ENCODE results near the gene KBTBD12.

KBTBD12 gene

DNA sequence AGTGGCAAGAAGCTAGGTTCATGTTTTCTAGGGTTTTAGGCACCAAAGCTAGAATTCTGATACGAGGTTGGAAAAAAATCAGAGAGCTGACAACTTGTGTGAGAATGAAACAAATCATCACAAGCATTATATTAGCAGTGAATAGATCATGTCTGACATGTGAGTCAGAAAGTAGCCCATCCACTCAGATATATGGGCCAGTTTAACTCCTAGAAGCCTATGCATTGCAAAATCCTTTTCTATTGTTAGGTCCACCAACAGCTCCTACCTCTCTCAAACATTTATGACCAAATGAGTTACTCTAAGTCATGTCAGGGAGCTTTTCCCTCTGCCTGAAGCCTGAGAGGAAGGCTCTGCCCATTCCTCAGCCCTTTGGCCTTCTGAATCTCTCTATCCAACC is 44.0 kb downstream of the KBTBD12 start:
- no peak for FAIRE-seq
- no peak for DNase-seq (ENCODE audit: insufficient read length, low spot score)
- TF ChIP-seq PAX5 (IDR thresholded peaks at IDR 0.05; ENCODE audit: insufficient read depth, low read length, severe bottlenecking) (no peak), SPI1 (IDR thresholded peaks at IDR 0.05; ENCODE audit: low read depth, low read length) (no peak), TAF1 (IDR thresholded peaks at IDR 0.05; ENCODE audit: low read depth, low read length) (no peak), POLR2A (IDR thresholded peaks at IDR 0.05; ENCODE audit: low read depth, low read length) (no peak), POLR2AphosphoS5 (IDR thresholded peaks at IDR 0.05; ENCODE audit: low read depth, low read length) (no peak), POU2F2 (IDR thresholded peaks at IDR 0.05; ENCODE audit: low read depth, low read length) (no peak)

DNA sequence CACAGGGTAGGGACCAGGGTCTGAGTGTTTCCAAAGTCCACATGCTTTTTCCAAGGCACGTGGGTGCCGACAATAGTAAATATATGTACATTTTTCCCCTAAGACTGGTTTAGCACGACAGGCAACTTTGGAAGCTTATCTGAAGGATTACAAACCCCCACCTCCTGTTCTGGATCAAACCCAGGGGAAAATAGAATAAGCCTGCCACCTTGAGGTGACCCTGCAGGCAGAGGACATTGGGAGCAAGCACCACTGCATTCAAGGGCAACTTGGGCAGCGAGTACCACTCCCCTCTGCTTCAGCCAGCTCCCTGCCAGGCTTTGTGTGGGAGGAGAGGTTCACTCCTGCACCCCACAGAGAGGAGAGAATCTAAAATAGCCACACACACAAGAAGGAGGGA is 44.8 kb downstream of the KBTBD12 start:
- DNase-seq (ENCODE audit: insufficient read length, low spot score) (no peak), FAIRE-seq (peak; percentile 65)
- TF ChIP-seq SPI1 (IDR thresholded peaks at IDR 0.05; ENCODE audit: low read depth, low read length) (no peak), POLR2A (IDR thresholded peaks at IDR 0.05; ENCODE audit: low read depth, low read length) (no peak), PAX5 (IDR thresholded peaks at IDR 0.05; ENCODE audit: insufficient read depth, low read length, severe bottlenecking) (no peak), POU2F2 (IDR thresholded peaks at IDR 0.05; ENCODE audit: low read depth, low read length) (no peak), POLR2AphosphoS5 (IDR thresholded peaks at IDR 0.05; ENCODE audit: low read depth, low read length) (no peak), TAF1 (IDR thresholded peaks at IDR 0.05; ENCODE audit: low read depth, low read length) (no peak)

DNA sequence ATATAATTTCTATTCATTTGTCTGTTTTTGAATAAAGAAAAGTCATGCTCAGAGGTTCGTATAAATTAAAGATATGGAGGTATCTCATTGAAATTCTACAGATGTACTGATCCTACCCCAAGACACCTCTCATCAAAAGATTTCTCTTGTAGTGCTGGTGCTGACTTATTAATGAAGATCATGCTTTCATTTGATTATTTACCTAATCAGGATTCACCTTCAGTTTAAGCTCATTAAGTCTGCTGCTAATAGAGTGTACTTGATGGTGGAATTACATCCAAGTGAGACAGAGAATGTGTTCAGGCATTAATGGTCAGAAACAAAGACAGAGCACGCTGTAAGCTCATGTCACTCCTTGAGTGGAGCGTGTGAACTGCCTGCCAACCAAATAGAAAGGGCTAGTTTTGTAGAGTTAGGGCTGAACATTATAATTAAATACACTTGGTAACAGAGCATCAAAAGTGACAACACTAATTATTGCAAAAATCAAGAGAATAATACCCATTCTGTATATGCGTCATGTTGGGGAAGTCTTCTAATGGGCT is 45.5 kb downstream of the KBTBD12 start:
- DNase-seq (ENCODE audit: insufficient read length, low spot score) (no peak), FAIRE-seq (peak; percentile 13)
- TF ChIP-seq TAF1 (IDR thresholded peaks at IDR 0.05; ENCODE audit: low read depth, low read length) (no peak), PAX5 (IDR thresholded peaks at IDR 0.05; ENCODE audit: insufficient read depth, low read length, severe bottlenecking) (no peak), POLR2A (IDR thresholded peaks at IDR 0.05; ENCODE audit: low read depth, low read length) (no peak), SPI1 (IDR thresholded peaks at IDR 0.05; ENCODE audit: low read depth, low read length) (no peak), POU2F2 (IDR thresholded peaks at IDR 0.05; ENCODE audit: low read depth, low read length) (no peak), POLR2AphosphoS5 (IDR thresholded peaks at IDR 0.05; ENCODE audit: low read depth, low read length) (no peak)

DNA sequence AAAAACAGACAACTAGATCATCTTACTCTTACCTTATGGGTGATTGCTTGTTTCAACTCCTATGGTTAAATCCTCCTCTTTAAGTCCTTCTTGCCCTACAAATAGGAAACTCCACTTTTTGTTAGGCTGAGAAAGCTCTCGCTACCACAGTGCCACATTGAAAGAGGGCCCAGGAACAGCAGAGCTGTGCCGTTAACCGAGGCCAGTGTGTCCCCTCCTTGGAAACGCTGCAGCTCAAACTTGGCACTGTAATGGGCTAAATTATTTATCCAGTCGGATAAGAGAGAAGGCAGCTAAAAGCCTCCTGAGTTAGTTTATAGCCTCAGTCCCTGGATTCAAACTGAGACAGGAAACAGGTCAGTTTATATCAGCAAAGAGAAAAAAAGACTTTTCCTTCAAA is 46.1 kb downstream of the KBTBD12 start:
- FAIRE-seq (no peak), DNase-seq (ENCODE audit: insufficient read length, low spot score) (no peak)
- TF ChIP-seq POLR2AphosphoS5 (IDR thresholded peaks at IDR 0.05; ENCODE audit: low read depth, low read length): no peak
- TF ChIP-seq PAX5 (IDR thresholded peaks at IDR 0.05; ENCODE audit: insufficient read depth, low read length, severe bottlenecking): no peak
- no peak for TF ChIP-seq SPI1 (IDR thresholded peaks at IDR 0.05; ENCODE audit: low read depth, low read length)
- no peak for TF ChIP-seq TAF1 (IDR thresholded peaks at IDR 0.05; ENCODE audit: low read depth, low read length)
- TF ChIP-seq POLR2A (IDR thresholded peaks at IDR 0.05; ENCODE audit: low read depth, low read length): no peak
- TF ChIP-seq POU2F2 (IDR thresholded peaks at IDR 0.05; ENCODE audit: low read depth, low read length): no peak

DNA sequence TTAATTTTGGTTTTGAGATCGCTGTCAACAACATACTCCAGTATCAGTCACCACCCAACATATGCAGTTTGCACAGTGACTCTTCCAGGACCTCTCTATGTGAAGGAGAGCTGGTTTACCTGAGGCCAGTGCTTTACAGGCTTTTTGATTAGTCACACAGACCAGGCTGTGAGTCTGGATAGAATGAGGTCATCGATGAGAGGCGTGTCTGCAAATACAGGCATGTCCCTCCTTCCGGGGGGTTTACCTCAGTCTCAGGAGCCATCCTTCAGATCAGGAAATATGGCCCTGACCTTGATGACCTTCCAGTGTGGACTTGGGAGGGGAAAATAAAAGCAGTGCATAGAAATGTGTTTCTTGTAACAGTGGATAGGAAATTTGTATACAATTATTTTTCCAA is 46.9 kb downstream of the KBTBD12 start:
- TF ChIP-seq SPI1 (IDR thresholded peaks at IDR 0.05; ENCODE audit: low read depth, low read length): no peak
- no peak for TF ChIP-seq POU2F2 (IDR thresholded peaks at IDR 0.05; ENCODE audit: low read depth, low read length)
- TF ChIP-seq PAX5 (IDR thresholded peaks at IDR 0.05; ENCODE audit: insufficient read depth, low read length, severe bottlenecking): no peak
- TF ChIP-seq POLR2AphosphoS5 (IDR thresholded peaks at IDR 0.05; ENCODE audit: low read depth, low read length): no peak
- TF ChIP-seq TAF1 (IDR thresholded peaks at IDR 0.05; ENCODE audit: low read depth, low read length): no peak
- no peak for TF ChIP-seq POLR2A (IDR thresholded peaks at IDR 0.05; ENCODE audit: low read depth, low read length)
- no peak for FAIRE-seq
- no peak for DNase-seq (ENCODE audit: insufficient read length, low spot score)

DNA sequence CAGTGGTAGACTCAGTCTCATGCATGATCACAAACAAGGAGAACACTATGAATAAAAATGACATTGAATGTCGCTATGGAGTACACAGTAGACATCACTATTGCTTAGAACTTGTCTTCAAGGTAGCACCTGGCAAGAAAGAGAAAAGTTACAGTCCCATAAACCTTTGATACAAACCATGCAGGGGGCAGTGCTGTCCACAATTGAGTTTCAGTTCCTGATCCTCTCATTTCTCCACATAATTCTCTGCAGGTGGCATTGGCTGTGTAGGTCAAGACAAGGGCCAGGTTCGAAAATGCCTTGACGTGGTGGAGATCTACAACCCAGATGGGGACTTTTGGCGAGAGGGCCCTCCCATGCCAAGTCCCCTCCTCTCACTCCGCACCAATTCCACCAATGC is 47.9 kb downstream of the KBTBD12 start:
- DNase-seq (ENCODE audit: insufficient read length, low spot score) (no peak), FAIRE-seq (no peak)
- no peak for TF ChIP-seq POLR2A (IDR thresholded peaks at IDR 0.05; ENCODE audit: low read depth, low read length)
- TF ChIP-seq POU2F2 (IDR thresholded peaks at IDR 0.05; ENCODE audit: low read depth, low read length): no peak
- no peak for TF ChIP-seq TAF1 (IDR thresholded peaks at IDR 0.05; ENCODE audit: low read depth, low read length)
- TF ChIP-seq SPI1 (IDR thresholded peaks at IDR 0.05; ENCODE audit: low read depth, low read length): peak; percentile 77
- TF ChIP-seq POLR2AphosphoS5 (IDR thresholded peaks at IDR 0.05; ENCODE audit: low read depth, low read length): no peak
- TF ChIP-seq PAX5 (IDR thresholded peaks at IDR 0.05; ENCODE audit: insufficient read depth, low read length, severe bottlenecking): no peak

DNA sequence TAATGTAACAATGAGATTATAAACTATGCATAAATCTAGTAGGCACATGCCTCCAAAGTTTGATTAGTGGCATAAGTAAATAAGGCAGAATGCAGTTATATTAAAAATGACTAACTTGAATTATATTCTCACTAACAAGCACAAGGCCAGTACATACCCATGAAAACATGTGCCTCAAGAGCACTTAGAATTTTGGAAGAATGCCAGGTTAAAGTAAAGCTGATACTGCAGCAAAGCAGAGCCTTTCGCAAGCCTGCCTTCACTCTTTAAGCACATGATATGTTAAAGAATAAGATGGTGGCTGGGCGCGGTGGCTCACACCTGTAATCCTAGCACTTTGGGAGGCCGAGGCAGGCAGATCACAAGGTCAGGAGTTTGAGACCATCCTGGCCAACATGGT is 49.0 kb downstream of the KBTBD12 start:
- no peak for DNase-seq (ENCODE audit: insufficient read length, low spot score)
- TF ChIP-seq SPI1 (IDR thresholded peaks at IDR 0.05; ENCODE audit: low read depth, low read length): no peak
- TF ChIP-seq TAF1 (IDR thresholded peaks at IDR 0.05; ENCODE audit: low read depth, low read length): no peak
- FAIRE-seq: no peak

DNA sequence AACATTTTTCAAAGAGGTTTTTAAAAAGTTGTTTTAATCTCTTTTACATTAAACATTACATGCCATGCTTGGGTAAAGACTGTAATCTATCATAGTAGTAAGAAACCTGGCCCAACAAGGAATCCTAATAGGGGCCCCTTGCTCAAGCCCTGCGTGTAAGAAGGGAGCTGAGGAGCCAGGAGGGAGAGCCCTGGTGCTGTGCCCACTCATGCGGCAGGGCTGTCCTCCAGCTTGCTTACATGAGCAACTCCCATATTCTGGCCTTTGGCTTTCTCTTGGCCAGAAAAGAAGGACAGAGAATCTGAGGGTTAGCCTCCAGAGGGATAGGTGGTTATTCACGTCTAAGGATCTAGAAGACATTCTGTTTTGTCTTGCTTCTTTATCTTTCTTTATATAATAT is 49.8 kb downstream of the KBTBD12 start:
- FAIRE-seq: no peak
- no peak for TF ChIP-seq PAX5 (IDR thresholded peaks at IDR 0.05; ENCODE audit: insufficient read depth, low read length, severe bottlenecking)
- no peak for TF ChIP-seq POU2F2 (IDR thresholded peaks at IDR 0.05; ENCODE audit: low read depth, low read length)
- no peak for TF ChIP-seq SPI1 (IDR thresholded peaks at IDR 0.05; ENCODE audit: low read depth, low read length)
- no peak for TF ChIP-seq POLR2A (IDR thresholded peaks at IDR 0.05; ENCODE audit: low read depth, low read length)
- no peak for TF ChIP-seq TAF1 (IDR thresholded peaks at IDR 0.05; ENCODE audit: low read depth, low read length)
- no peak for TF ChIP-seq POLR2AphosphoS5 (IDR thresholded peaks at IDR 0.05; ENCODE audit: low read depth, low read length)
- DNase-seq (ENCODE audit: insufficient read length, low spot score): no peak

DNA sequence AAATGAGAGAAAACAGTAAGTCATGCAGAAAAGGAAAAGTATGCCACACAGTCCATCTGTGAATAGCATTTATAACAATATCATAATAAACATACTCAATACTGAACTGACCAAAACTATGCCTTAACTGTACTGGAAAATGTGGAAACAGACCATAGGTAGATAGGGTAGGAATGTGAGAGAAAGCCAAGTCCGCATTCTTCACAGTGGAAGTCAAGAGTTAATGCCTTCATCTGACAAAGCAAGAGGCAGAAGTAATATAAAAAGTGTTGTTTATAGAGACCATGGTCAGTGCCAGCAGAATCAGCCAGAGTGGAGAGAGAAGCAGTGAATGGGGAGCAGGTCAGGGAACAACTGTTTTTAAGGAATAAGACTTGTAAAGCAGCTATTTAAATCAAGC is 52.3 kb downstream of the KBTBD12 start:
- no peak for TF ChIP-seq POU2F2 (IDR thresholded peaks at IDR 0.05; ENCODE audit: low read depth, low read length)
- TF ChIP-seq POLR2A (IDR thresholded peaks at IDR 0.05; ENCODE audit: low read depth, low read length): no peak
- no peak for TF ChIP-seq SPI1 (IDR thresholded peaks at IDR 0.05; ENCODE audit: low read depth, low read length)
- no peak for TF ChIP-seq PAX5 (IDR thresholded peaks at IDR 0.05; ENCODE audit: insufficient read depth, low read length, severe bottlenecking)
- no peak for TF ChIP-seq TAF1 (IDR thresholded peaks at IDR 0.05; ENCODE audit: low read depth, low read length)
- no peak for TF ChIP-seq POLR2AphosphoS5 (IDR thresholded peaks at IDR 0.05; ENCODE audit: low read depth, low read length)
- DNase-seq (ENCODE audit: insufficient read length, low spot score) (no peak), FAIRE-seq (no peak)

DNA sequence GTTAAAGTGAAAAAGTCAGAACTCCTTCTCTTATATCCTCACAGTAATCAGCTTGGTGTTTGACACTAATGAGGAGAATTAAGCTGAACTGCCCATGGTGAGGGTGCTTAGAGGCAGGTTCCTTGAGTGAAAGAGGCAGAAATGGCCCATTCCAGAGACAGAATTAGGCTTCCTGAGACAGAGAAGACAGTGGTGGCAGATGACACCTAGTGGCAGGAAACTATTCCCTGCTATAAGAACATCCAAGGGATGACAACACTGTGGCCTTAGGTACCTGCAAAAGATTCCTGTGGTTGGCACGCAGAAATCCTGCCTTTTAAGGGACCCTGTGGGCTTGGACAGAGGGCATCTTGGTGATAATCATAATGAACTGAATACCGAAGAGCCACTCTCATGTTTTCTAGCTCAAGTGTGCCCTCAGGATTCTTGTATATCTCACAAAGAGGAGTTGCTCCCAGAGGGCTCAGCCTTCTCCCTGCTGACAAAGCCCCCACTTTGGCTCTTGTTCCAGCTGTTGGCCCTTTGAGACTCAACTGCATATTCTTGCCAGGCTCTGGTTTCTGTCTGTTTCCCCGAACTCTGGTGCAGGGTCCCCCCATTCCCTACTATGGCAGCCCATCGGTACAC is 56.0 kb downstream of the KBTBD12 start:
- FAIRE-seq: peak; percentile 94
- no peak for DNase-seq (ENCODE audit: insufficient read length, low spot score)
- TF ChIP-seq SPI1 (IDR thresholded peaks at IDR 0.05; ENCODE audit: low read depth, low read length) (no peak), POLR2A (IDR thresholded peaks at IDR 0.05; ENCODE audit: low read depth, low read length) (no peak), POLR2AphosphoS5 (IDR thresholded peaks at IDR 0.05; ENCODE audit: low read depth, low read length) (no peak), PAX5 (IDR thresholded peaks at IDR 0.05; ENCODE audit: insufficient read depth, low read length, severe bottlenecking) (no peak), TAF1 (IDR thresholded peaks at IDR 0.05; ENCODE audit: low read depth, low read length) (no peak), POU2F2 (IDR thresholded peaks at IDR 0.05; ENCODE audit: low read depth, low read length) (no peak)

All from GM12891 (cell line).